CD4-positive, alpha-beta memory T cell (primary cell): ENCODE results near the gene SLC39A11. TPM values are rescaled to one million over a fixed set of nuclear protein-coding genes. Genes with fewer than 3 reads are reported as not detected.

ENCODE experiments used
- CTCF ChIA-PET: fragments of 350-600 bp; sonication (Branson Sonifier 250); formaldehyde crosslinking; loops from one replicate; lab custom pipeline; 2021; ENCODE audit warnings: inconsistent platforms; ENCODE audit not compliant: partially characterized antibody; lab: Charles Lee
- POLR2A ChIA-PET: fragments of 350-600 bp; sonication (Branson Sonifier 250); formaldehyde crosslinking; loops from one replicate; lab custom pipeline; 2021; ENCODE audit not compliant: partially characterized antibody; lab: Charles Lee
- DNase-seq, 5 donors: peaks; one replicate each; pipeline versions ENCODE4 v3.0.0 to v3.0.0-alpha.2; 2020 to 2022; ENCODE audit warnings: mixed read lengths in 1 of 5
- H3K27ac ChIP-seq: one replicate; pipeline ENCODE4 v1.7.0; 2013; ENCODE audit warnings: low read depth, low read length
- H3K27me3 ChIP-seq: 2 replicates; pipeline ENCODE4 v1.7.0; 2013; ENCODE audit warnings: mild to moderate bottlenecking, low read length, moderate library complexity; ENCODE audit not compliant: insufficient read depth
- H3K36me3 ChIP-seq: 2 replicates; pipeline ENCODE4 v1.7.0; 2013; ENCODE audit warnings: mild to moderate bottlenecking, low read length, moderate library complexity; ENCODE audit not compliant: insufficient read depth
- H3K4me1 ChIP-seq: 2 replicates; pipeline ENCODE4 v1.7.0; 2013; ENCODE audit warnings: mild to moderate bottlenecking, low read length, moderate library complexity; ENCODE audit not compliant: insufficient read depth
- H3K4me3 ChIP-seq, 2 donors: one replicate each; pipeline ENCODE4 v1.7.0; 2013; ENCODE audit warnings: low read length in 2 of 2, mild to moderate bottlenecking in 1 of 2
- H3K9me3 ChIP-seq, 2 donors: one replicate each; pipeline ENCODE4 v1.7.0; 2013; ENCODE audit warnings: low read length in 2 of 2, control low read depth in 1 of 2; ENCODE audit not compliant: control insufficient read depth in 1 of 2
- H3K27ac Mint-ChIP-seq, 7 donors: one replicate each; pipeline ENCODE4 v1.8.0; 2020 to 2021; ENCODE audit warnings: mixed read lengths in 7 of 7, mild to moderate bottlenecking in 6 of 7, inconsistent platforms in 3 of 7, moderate library complexity in 3 of 7
- H3K27me3 Mint-ChIP-seq, 2 donors: one replicate each; pipeline ENCODE4 v1.8.0; 2020 to 2021; ENCODE audit warnings: mixed read lengths in 2 of 2
- H3K36me3 Mint-ChIP-seq, 2 donors: one replicate each; pipeline ENCODE4 v1.8.0; 2020 to 2021; ENCODE audit warnings: mixed read lengths in 2 of 2, inconsistent platforms in 1 of 2, mild to moderate bottlenecking in 1 of 2
- H3K4me1 Mint-ChIP-seq, 4 donors: one replicate each; pipeline ENCODE4 v1.8.0; 2020 to 2021; ENCODE audit warnings: mixed read lengths in 4 of 4, mild to moderate bottlenecking in 1 of 4
- H3K4me3 Mint-ChIP-seq, 8 donors: one replicate each; pipeline ENCODE4 v1.8.0; 2020 to 2021; ENCODE audit warnings: mixed read lengths in 8 of 8, mild to moderate bottlenecking in 7 of 8, moderate library complexity in 6 of 8, inconsistent platforms in 3 of 8
- H3K9me3 Mint-ChIP-seq, 8 donors: one replicate each; pipeline ENCODE4 v1.8.0; 2020 to 2021; ENCODE audit warnings: mixed read lengths in 8 of 8, mild to moderate bottlenecking in 5 of 8, inconsistent platforms in 3 of 8, moderate library complexity in 1 of 8
- intact Hi-C: fragments of 100-400 bp; cut with micrococcal nuclease; formaldehyde crosslinking; loops from one replicate; pipeline ENCODE4 v1.15.1; 2023
- polyA plus RNA-seq, 2 donors: library from polyadenylated mRNA; unstranded; fragments of 300-500 nt; fragmentation: Illumina TruSeq; gene quantifications; one replicate each; pipeline ENCODE4 v1.2.3, GENCODE V29; 2021
- total RNA-seq, 2 experiments: library from RNA; stranded (reverse); gene quantifications; one replicate each; pipeline ENCODE4 v1.2.3, GENCODE V29; 2021

The SLC39A11 gene
- total and polyA plus RNA-seq, 4 experiments from 2014 or later: 15.9 to 23.7 (median 20.4) TPM

DNA sequence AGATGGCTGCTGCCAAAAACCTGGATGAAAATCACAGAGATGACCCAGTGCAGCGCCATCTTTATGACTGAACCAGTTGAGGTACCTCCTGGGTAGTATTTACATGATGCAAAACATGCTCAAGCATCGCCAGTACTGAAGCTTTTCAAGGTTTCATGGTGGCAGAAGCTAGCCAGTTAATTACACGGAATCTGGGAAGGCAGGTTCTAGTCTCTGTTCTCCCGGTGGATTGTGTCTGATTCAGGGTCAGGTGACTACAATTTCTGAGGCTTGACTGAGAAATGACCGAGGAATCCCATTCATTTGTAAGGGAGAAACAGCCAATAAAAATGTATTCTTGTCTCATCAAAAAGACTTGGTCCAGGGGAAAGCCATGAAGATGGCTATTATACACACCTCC, 209.1 kb downstream of the SLC39A11 start:
- Histone ChIP-seq H3K36me3 (no peaks in the 10 kb centered on the region), H3K27me3 (no peaks in the 10 kb centered on the region), H3K27ac (no peak overlapping the region), H3K4me1 (no peaks in the 10 kb centered on the region), H3K4me3 (no peak overlapping the region), H3K9me3 (no peaks in the 10 kb centered on the region)
- intact Hi-C loops: no loop called here
- Mint-ChIP-seq H3K4me1 (no peaks in the 10 kb centered on the region), H3K27me3 (no peaks in the 10 kb centered on the region), H3K27ac (no peak overlapping the region), H3K36me3 (peaks cover 44 to 77% of the 10 kb centered on the region in 2 donors), H3K9me3 (peaks cover 0 to 39% (median 20%) of the 10 kb centered on the region in 8 donors), H3K4me3 (no peak overlapping the region)
- POLR2A ChIA-PET: no interaction called here
- DNase-seq: no peak
- CTCF ChIA-PET: interaction anchor here (0.8 kb wide), 1 partner anchor 11 kb away, joined by 3 read pairs; no protein-coding TSS in a partner anchor

DNA sequence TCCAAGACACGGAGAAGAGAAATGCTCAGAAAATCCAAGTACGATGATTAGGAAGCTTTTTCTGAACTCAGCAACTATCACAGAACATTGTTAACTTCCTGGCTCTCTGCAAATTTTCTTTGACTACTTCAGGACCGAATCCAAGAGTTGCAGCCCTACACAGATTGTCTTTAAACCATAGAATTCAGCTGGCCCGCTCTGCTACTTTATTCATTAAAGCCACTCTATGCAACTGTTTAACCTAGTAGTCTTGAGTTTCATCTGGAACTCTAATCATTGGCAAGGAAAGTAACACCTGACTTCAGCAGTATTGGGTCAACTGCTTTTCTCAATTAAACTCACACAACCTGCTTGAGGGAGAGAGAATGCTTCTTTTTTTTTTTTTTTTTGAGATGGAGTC, 210.1 kb downstream of the SLC39A11 start:
- no peak overlapping the region for H3K4me3 ChIP-seq
- no peaks in the 10 kb centered on the region for H3K27me3 ChIP-seq
- DNase-seq: no peak
- Mint-ChIP-seq H3K27me3 (no peaks in the 10 kb centered on the region), H3K4me3 (no peak overlapping the region), H3K4me1 (no peaks in the 10 kb centered on the region), H3K36me3 (peaks cover 44 to 71% of the 10 kb centered on the region in 2 donors), H3K27ac (no peak overlapping the region), H3K9me3 (peaks cover 0 to 45% (median 25%) of the 10 kb centered on the region in 8 donors)
- H3K4me1 ChIP-seq: no peaks in the 10 kb centered on the region
- ChIA-PET CTCF (interaction anchor here (0.8 kb wide), 1 partner anchor 10 kb away, joined by 3 read pairs; no protein-coding TSS in a partner anchor), POLR2A (no interaction called here)
- intact Hi-C loops: no loop called here
- no peaks in the 10 kb centered on the region for H3K36me3 ChIP-seq
- H3K27ac ChIP-seq: no peak overlapping the region
- H3K9me3 ChIP-seq: peaks cover 0 to under 1% of the 10 kb centered on the region in 2 donors

DNA sequence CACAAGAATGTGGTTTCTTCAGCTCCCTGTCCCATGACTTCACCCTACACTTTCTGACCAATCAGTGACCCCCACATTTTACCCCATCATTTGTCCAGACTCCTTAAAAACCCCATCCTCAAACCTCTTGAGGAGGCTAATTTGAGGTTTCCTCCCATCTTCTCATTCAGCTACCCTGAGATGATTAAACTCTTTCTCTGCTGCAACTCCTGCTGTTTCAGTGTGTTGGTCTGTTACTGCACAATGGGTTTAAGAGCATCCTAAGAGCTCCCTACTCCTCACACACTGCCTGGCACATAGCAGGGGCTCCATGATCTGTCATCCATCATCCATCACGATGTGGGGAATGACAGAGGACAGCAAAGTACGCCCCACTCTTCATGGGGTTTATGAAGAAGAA, 212.6 kb downstream of the SLC39A11 start:
- Histone ChIP-seq H3K4me3 (no peak overlapping the region), H3K36me3 (no peaks in the 10 kb centered on the region), H3K27ac (no peak overlapping the region), H3K9me3 (peaks cover 0 to 11% of the 10 kb centered on the region in 2 donors), H3K4me1 (no peaks in the 10 kb centered on the region), H3K27me3 (no peaks in the 10 kb centered on the region)
- Mint-ChIP-seq H3K36me3 (peaks cover 52 to 70% of the 10 kb centered on the region in 2 donors), H3K4me3 (no peak overlapping the region), H3K27me3 (no peaks in the 10 kb centered on the region), H3K4me1 (peaks cover 0 to under 1% (median 0%) of the 10 kb centered on the region in 4 donors), H3K27ac (peak overlapping the region in 1 of 7 donors; percentile 62), H3K9me3 (peaks cover 0 to 64% (median 39%) of the 10 kb centered on the region in 8 donors)
- intact Hi-C loops: no loop called here
- POLR2A ChIA-PET: no interaction called here
- CTCF ChIA-PET: no interaction called here
- DNase-seq: no peak

DNA sequence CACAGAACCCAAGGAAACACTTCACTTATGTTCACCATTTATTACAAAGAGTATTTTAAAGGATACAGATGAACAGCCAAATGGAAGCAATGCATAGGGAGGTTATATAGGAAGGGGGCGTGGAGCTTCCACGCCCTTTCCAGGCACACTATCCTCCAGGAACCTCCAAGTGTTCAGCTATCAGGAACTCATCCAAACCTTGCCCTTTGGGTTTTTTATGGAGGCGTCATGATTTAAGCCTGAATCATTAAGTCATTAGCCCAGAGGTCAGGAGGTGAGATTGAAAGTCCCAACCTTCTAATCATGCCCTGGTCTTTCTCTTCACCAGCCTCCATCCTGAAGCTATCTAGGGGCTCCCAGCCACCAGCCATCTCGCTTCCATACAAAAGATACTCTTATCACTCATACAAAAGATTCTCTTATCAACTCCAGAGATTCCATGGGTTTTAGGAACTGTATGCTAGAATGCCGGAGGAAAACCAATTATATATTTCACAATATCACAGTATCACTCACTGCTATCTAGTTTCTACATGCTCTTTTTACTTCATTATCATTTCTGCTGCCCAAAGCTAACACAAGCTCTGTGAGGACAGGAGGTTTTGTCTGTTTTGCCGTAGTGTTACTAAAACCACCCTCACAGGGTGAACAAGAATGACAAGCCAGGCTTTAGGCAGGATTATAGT, 213.4 kb downstream of the SLC39A11 start:
- H3K36me3 Mint-ChIP-seq: peaks cover 53 to 74% of the 10 kb centered on the region in 2 donors
- H3K4me3 Mint-ChIP-seq: no peak overlapping the region
- no peaks in the 10 kb centered on the region for H3K27me3 Mint-ChIP-seq
- Histone ChIP-seq H3K27ac (no peak overlapping the region), H3K4me1 (no peaks in the 10 kb centered on the region), H3K36me3 (no peaks in the 10 kb centered on the region), H3K9me3 (peaks cover 0 to 11% of the 10 kb centered on the region in 2 donors), H3K4me3 (no peak overlapping the region), H3K27me3 (no peaks in the 10 kb centered on the region)
- peaks cover 0 to 3% (median 0%) of the 10 kb centered on the region in 4 donors for H3K4me1 Mint-ChIP-seq
- no peak for DNase-seq
- ChIA-PET CTCF (no interaction called here), POLR2A (no interaction called here)
- H3K27ac Mint-ChIP-seq: no peak overlapping the region
- intact Hi-C loops: no loop called here
- peaks cover 0 to 65% (median 39%) of the 10 kb centered on the region in 8 donors for H3K9me3 Mint-ChIP-seq

DNA sequence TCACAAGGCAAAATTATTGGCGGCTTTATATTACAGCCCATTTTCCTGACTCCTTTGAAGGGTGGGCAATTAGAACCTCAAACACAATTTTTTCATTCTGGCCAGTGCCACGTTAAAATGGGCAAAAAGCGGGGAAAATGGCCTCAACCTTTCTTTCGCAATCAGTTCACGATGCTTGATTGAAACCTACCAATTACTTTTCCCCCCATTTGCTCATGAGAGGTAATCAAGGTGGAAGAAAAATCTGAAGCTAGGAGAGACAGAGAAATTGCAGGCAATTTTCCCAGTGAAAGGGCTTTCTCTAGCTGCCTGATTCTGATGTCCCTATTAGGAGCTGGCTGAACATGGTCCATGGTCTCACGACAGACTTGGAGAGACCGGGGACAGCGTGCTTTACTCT, 215.1 kb downstream of the SLC39A11 start:
- H3K27me3 ChIP-seq: no peaks in the 10 kb centered on the region
- ChIA-PET CTCF (no interaction called here), POLR2A (no interaction called here)
- peaks cover 0 to 63% (median 38%) of the 10 kb centered on the region in 8 donors for H3K9me3 Mint-ChIP-seq
- no peak overlapping the region for H3K4me3 Mint-ChIP-seq
- H3K9me3 ChIP-seq: peaks cover 0 to 11% of the 10 kb centered on the region in 2 donors
- no peaks in the 10 kb centered on the region for H3K36me3 ChIP-seq
- H3K4me1 Mint-ChIP-seq: peaks cover 0 to 3% (median 0%) of the 10 kb centered on the region in 4 donors
- no peak overlapping the region for H3K27ac Mint-ChIP-seq
- DNase-seq: no peak
- H3K4me1 ChIP-seq: no peaks in the 10 kb centered on the region
- intact Hi-C loops: no loop called here
- H3K4me3 ChIP-seq: no peak overlapping the region
- no peaks in the 10 kb centered on the region for H3K27me3 Mint-ChIP-seq
- no peak overlapping the region for H3K27ac ChIP-seq
- peaks cover 44 to 72% of the 10 kb centered on the region in 2 donors for H3K36me3 Mint-ChIP-seq

DNA sequence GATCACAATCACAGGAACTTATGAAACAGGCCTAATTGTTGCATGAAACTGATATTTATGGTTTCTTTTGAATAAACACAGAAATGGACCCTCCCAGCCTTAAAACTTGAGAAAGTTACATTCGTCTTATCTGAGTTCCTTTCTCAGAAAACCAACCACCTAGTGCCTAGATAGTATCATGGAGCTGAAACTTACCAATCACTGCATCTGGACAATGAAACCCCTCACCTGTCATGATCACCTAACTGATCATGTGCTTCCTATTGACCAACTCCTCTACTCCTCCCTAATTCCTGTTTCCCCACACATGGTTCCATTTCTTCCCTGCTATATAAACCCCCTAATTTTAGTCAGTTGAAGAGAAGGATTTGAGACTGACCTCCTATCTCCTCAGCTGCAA, 216.1 kb downstream of the SLC39A11 start:
- Histone ChIP-seq H3K9me3 (peaks cover 0 to 11% of the 10 kb centered on the region in 2 donors), H3K27me3 (no peaks in the 10 kb centered on the region), H3K27ac (no peak overlapping the region), H3K4me1 (no peaks in the 10 kb centered on the region), H3K4me3 (no peak overlapping the region), H3K36me3 (no peaks in the 10 kb centered on the region)
- POLR2A ChIA-PET: no interaction called here
- H3K9me3 Mint-ChIP-seq: peaks cover 0 to 58% (median 37%) of the 10 kb centered on the region in 8 donors
- intact Hi-C loops: no loop called here
- peaks cover 0 to 3% (median 0%) of the 10 kb centered on the region in 4 donors for H3K4me1 Mint-ChIP-seq
- H3K27me3 Mint-ChIP-seq: no peaks in the 10 kb centered on the region
- peak overlapping the region in 1 of 8 donors; percentile 41 for H3K4me3 Mint-ChIP-seq
- H3K36me3 Mint-ChIP-seq: peaks cover 43 to 69% of the 10 kb centered on the region in 2 donors
- CTCF ChIA-PET: no interaction called here
- H3K27ac Mint-ChIP-seq: no peak overlapping the region
- no peak for DNase-seq

DNA sequence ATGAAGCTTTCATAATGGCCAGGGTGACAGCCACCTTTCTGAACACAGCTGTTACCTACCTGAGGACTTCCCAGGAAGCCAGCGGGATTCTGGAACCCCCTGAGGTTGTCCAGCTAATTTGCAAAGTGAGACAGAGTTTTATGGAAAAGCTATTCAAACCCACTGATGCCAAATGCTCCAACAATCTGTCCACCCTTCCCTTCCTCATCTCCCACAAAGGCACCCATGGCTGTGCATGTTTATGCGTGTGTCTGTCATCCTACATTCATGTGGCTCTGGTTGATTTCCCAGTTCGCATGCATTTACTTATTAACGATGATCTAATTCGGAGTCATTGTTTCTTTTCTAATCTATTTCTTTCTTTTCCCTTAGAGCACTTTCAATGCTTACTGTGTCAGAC, 217.1 kb downstream of the SLC39A11 start:
- Mint-ChIP-seq H3K27me3 (no peaks in the 10 kb centered on the region), H3K9me3 (peaks cover 0 to 52% (median 36%) of the 10 kb centered on the region in 8 donors), H3K36me3 (peaks cover 40 to 71% of the 10 kb centered on the region in 2 donors), H3K4me1 (peaks cover 0 to 3% (median 0%) of the 10 kb centered on the region in 4 donors), H3K4me3 (no peak overlapping the region), H3K27ac (no peak overlapping the region)
- Histone ChIP-seq H3K4me3 (no peak overlapping the region), H3K27ac (no peak overlapping the region), H3K9me3 (peaks cover 0 to 11% of the 10 kb centered on the region in 2 donors), H3K36me3 (no peaks in the 10 kb centered on the region), H3K27me3 (no peaks in the 10 kb centered on the region), H3K4me1 (no peaks in the 10 kb centered on the region)
- no peak for DNase-seq
- CTCF ChIA-PET: interaction anchor here (1.2 kb wide), 1 partner anchor 148 kb away, joined by 3 read pairs; no protein-coding TSS in a partner anchor
- intact Hi-C loops: no loop called here
- POLR2A ChIA-PET: no interaction called here
